HG02870 (cell line): ENCODE results near the gene GDPD5.

Experiments used
- ATAC-seq: cut with Tn5 transposase; IDR thresholded peaks from one replicate; pipeline ENCODE4 v1.9.1; 2021; ENCODE audit warnings: mild to moderate bottlenecking, moderate library complexity; ENCODE audit not compliant: unreplicated experiment

GDPD5 gene

GRCh38 chr11:75474878-75475766 is 50.6 kb downstream of the GDPD5 start:
- ATAC-seq = no peak

- ATAC-seq = no peak
Measured at GRCh38 chr11:75474240-75474639, 51.5 kb downstream of the GDPD5 start.

- no peak for ATAC-seq
Measured at GRCh38 chr11:75473684-75474083, 52.1 kb downstream of the GDPD5 start.

- no peak for ATAC-seq
Measured at GRCh38 chr11:75472081-75472732, 53.5 kb downstream of the GDPD5 start.

- ATAC-seq = no peak
Measured at GRCh38 chr11:75471176-75471973, 54.4 kb downstream of the GDPD5 start.

GRCh38 chr11:75470476-75471080 is 55.2 kb downstream of the GDPD5 start:
- ATAC-seq = no peak

GRCh38 chr11:75469785-75470405 is 55.8 kb downstream of the GDPD5 start:
- ATAC-seq = no peak

- ATAC-seq = no peak
Measured at GRCh38 chr11:75468534-75469340, 57.0 kb downstream of the GDPD5 start.

GRCh38 chr11:75467881-75468280 is 57.9 kb downstream of the GDPD5 start:
- ATAC-seq = no peak

- ATAC-seq = no peak
Measured at GRCh38 chr11:75467311-75467710, 58.4 kb downstream of the GDPD5 start.

- ATAC-seq = no peak
Measured at GRCh38 chr11:75465701-75466531, 59.8 kb downstream of the GDPD5 start.

- ATAC-seq = no peak
Measured at GRCh38 chr11:75463106-75463774, 62.5 kb downstream of the GDPD5 start.

GRCh38 chr11:75462117-75462653 is 63.6 kb downstream of the GDPD5 start:
- ATAC-seq = no peak

- no peak for ATAC-seq
Measured at GRCh38 chr11:75461151-75461550, 64.6 kb downstream of the GDPD5 start.

GRCh38 chr11:75456596-75457183 is 69.1 kb downstream of the GDPD5 start:
- ATAC-seq = no peak

- ATAC-seq = no peak
Measured at GRCh38 chr11:75454987-75455386, 70.8 kb downstream of the GDPD5 start.

GRCh38 chr11:75453916-75454655 is 71.7 kb downstream of the GDPD5 start:
- no peak for ATAC-seq
